GM18907 (cell line): ENCODE results near the gene HSD17B2.
A peak's percentile ranks its signal among the peaks of the same experiment; 100 is the strongest.
"Not testable (repeated sequence)": the region's sequence is repeated elsewhere in the genome, so short reads cannot be mapped to it uniquely, and the experiment has no call there.

Experiments used
- ATAC-seq: cut with Tn5 transposase; IDR thresholded peaks from one replicate; pipeline ENCODE4 v1.9.1; 2021; ENCODE audit warnings: mild to moderate bottlenecking, moderate library complexity; ENCODE audit not compliant: unreplicated experiment

The HSD17B2 gene

DNA sequence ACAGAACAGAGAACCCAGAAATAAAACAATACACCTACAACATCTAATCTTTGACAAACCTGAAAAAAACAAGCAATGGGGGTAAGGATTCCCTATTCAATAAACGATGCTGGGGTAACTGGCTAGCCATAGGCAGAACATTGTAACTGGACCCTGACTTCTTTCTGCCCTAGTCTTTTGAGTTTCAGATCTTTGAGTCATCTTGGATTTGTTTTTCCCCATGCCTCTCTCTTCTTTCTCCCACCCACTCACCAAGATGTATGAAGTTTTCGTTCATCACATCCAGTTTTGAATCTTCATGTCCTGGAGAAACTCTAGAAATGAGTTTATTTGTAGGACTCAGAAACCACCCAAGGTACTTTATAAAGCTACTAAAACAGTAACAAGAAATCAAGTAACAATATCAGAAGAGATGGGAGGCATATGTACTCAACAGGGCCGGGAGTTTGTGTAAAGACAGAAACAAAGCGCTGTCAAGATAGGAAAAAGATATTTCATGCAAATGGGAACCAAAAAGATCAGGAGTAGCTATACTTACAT lies 39.0 kb downstream of the HSD17B2 start:
- no peak for ATAC-seq

DNA sequence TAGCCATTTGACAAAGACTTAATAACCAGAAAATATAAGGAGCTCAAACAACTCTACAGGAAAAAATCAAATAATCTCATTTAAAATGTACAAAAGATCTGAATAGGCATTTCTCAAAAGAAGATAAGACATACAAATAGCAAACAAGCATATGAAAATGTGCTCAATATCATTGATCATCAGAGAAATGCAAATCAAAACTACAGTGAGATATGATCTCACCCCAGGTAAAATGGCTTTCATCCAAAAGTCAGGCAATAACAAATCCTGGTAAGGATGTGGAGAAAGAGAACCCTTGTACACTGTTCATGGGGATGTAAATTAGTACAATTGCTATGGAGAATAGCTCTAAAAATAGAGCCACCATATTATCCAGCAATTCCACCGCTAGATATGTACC lies 43.1 kb downstream of the HSD17B2 start:
- ATAC-seq, result no peak

DNA sequence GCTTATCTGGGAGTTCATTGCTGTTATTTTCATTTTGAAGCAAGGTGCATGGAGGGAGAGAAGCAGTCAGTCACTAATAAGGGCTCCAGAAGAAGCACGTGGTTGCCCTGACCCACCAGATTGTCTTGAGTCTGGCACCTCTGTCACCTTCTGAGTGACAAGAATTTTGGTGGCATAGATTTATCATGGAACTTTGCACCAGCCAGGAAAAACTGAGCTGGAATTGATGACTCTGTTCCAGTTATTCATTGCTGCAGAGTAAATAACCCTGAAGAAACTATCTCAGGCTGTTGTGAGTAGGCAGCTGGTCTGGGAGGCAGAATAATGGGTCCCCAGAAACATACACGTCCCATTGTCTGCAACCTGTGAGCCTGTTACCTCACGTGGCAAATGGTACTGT lies 44.8 kb downstream of the HSD17B2 start:
- ATAC-seq, result no peak

DNA sequence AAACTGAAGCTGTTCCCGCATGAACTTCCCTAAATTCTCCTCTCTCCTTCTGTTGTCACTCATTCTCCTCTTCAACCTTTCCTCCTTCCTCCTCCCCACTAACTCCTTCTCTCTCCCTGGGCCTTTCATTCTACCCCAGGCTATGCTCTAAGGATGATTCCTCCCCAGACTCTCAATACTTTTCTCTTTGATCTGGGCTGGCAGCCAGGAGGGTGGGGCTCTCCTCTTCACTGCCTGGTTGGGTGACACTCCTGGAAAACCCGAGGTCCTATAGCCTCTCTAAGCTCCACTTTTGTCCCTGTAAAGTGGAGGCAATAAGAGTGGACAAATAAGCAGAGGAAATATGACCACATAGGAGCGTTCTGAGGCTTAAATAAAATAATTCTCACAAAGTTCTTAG lies 46.2 kb downstream of the HSD17B2 start:
- ATAC-seq, result no peak

DNA sequence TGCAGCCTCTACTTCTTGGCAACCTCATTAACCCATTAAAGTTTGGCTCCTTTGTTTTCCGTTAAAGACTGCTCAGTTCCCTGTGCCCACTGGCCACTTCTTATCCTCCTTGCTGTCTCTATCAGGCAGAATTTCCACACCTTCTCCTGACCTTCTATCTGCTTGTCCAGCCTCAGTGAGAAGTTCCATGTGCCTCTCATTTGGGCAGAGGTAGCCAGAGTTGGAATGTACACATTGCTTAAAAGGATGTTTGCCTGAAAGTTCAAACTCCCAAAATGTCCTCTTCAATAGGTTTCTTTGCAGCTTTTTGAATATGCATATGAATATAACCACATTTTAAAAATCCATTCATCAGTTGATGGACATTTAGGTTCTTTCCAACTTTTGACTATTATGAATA lies 47.0 kb downstream of the HSD17B2 start:
- ATAC-seq, result no peak

DNA sequence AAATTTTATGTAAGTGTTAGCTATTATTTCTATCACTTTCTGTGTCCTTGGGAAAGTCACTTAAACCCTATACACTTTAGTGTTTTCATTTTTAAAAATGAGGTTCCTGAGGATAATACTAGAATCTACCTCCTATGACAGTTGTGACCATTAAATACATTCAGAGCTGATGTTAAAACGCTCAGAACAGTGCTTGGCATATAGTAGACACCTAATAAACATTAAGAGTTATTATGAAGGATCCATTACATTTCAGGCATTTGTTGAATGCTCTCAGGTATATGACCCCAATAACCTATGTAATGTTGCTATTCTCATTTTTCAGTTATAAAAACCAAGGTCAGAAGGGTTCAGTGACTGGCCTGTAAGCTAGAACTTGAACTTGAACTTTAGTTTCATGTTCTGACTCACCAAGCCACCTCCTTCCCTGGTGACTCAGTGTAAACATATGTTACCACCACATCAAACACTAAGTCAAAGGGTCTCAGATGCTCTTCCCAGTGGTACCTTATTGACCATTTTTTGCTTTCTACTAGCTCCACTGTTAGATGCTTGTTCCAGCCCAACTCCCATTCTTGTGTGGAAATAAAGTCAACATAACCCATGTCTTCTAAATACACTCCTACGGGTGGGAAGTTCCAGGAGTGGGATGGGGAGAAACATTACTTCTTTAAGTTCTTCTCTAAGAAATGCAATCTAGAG lies 47.6 kb downstream of the HSD17B2 start:
- ATAC-seq, result peak; percentile 73

DNA sequence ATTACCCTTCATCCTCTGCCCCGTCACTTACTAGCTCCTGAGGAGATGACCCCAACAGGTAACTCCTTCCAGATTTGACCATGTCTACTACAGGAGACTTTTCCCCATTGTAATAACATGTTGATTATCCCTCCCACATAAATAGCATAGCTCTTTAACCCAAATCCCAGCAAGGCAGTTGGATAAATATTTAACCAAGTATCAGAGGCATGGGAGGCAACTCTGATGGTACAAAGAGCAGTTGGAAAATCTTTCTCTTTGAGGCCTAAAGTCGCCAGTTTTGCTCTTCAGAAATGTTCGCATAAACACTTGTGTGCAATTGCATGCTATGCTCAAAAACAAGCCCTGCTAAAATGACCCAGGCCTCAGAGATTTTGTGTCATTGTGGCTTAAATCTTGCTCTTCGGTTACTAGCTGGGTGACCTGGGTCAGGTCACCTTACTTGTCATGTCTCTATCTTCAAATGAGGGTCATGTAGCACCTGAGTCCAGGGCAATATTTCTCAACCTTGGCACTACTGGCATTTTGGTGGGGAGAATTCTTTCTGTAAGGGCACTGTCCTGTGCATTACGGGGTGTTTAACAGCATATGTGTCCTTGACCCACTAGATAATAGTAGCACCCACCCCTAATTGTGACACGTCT lies 48.8 kb downstream of the HSD17B2 start:
- no peak for ATAC-seq

DNA sequence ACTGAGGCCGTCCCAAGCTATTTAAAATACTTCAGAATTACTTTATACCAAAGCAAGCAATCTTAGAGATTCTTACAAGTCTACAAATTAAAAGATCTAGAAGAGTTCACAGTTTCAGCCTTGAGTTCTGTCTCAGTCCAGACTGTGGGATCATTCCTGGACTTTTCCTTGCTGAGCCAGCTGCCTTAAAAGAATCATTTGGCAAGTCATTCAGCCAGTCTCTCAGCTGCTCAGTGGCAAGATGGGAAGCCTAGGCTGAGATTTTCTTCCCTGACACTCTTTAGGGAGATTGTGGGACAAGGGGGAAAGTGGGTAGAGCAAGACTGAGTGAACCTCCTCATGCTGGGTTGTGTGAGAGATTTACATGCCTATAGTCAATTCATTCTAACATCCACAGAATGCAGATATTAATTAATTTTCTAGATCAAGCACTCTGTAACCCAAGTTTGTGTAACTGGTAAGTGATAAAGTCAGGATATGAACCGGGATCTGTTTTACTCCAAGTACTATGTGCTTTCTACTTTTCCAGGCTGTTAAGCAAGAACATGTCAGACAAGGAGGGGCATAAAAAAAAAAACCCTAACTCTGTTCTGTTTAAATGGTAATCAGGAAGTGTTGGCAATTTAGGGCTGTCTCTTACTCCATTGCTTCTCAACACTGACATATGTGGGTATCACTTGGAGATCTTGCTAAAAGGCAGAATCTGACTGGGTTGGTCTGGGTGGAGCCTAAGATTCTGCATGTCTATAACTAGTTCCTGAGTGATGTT lies 50.1 kb downstream of the HSD17B2 start:
- no peak for ATAC-seq

DNA sequence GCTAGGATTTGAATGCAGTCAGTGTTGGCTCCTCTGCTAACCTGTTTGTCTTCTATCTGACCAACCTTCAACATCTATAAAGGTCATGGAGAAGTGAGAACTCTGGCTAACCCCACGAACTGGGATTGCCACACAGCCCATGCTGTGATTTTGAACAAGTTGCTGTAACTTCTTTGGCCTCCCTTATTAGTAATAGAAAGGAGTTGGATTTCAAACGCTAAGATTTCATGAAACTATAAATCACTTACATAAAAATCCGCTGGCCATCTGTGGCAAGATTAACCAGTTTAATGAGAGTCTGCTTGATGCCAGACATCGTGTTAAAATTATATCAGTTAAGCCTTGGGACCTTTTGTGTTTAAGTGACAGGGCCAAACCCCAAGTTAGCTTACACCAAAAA lies 53.4 kb downstream of the HSD17B2 start:
- no peak for ATAC-seq

DNA sequence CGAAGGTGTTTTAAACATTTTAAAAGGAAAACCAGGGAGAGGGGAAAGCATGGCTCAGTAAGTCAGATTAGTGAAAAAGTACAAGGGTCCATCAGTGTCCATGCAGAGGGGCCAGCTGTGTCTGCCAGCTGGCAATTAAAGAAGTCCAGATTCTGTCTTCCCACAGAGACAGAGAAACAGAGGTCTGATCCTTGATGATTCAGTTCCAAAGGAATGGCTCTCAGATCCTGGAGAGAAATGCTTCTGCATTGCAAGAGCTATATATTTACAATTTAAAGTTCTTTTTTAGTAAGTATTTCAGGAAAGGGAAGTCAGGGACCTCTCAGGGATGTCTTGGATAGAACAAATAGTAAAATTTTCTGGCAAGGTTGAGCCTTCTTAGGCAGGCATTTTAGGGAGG lies 56.2 kb downstream of the HSD17B2 start:
- ATAC-seq, result no peak

DNA sequence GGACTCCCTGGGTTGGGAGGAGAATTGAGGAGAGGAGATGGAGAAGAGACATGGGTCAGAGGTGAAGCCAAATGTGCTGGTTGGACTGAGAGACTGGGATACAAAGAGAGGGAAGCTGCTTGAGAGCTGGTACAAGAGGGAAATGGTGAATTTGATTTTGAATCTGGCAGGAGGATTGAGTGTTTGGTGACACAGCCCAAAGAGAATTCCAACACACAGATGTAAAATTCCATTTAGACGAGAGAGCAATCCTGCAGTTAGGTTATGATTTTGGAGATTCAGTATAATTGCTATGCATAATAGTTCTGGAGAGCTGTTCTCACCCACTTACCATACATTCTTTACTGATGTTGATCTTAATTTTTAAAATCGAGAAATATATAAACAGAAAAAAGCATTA lies 57.7 kb downstream of the HSD17B2 start:
- ATAC-seq, result no peak

DNA sequence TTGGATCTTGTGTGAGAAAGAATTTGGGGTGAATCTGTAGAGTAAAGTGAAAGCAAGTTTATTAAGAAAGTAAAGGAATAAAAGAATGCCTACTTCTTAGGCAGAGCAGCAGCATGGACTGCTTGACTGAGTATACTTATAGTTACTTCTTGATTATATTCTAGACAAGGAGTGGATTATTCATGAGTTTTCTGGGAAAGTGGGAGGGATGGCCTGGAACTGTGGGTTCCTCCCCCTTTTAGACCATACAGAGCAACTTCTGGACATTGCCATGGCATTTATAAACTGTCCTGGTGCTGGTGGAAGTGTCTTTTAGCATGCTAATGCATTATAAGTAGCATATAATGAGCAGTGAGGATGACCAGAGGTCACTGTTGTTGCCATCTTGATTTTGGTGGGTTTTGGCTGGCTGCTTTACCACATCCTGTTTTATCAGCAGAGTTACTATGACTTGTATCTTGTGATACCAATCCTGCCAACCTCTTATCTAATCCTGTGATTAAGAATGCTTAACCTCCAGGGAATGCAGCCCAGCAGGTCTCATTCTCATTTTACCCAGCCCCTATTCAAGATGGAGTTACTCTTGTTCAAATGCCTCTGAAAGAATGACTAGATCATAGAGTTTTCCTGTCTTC lies 58.7 kb downstream of the HSD17B2 start:
- ATAC-seq, result no peak

DNA sequence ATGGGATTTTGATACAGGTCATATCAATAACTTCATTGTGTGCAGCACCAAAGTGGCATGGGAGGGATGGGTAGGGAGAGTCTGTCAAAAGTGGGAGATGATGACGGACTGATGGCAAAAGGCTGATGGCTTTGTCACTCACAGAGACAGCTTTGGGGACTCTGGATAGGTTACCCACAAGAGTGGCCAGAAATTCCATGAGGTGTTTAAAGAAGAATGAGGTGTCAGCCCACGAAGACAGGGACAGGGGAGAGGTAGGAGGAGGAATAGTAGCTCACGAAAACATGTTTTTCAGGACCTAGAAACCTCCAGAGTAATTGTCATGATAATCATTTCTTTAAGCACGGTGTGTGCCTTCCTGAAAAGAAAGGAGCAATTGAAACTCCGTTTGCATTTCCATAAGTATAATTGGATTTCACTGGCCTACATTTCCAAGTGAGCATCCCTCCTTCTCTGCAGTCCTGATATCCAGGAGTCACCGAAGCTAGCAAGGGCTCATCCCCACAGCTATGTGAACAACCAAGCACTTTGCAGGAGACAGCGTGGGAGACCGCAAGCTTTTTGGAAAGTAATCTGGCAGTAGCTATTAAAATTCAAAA lies 60.0 kb downstream of the HSD17B2 start:
- no peak for ATAC-seq

DNA sequence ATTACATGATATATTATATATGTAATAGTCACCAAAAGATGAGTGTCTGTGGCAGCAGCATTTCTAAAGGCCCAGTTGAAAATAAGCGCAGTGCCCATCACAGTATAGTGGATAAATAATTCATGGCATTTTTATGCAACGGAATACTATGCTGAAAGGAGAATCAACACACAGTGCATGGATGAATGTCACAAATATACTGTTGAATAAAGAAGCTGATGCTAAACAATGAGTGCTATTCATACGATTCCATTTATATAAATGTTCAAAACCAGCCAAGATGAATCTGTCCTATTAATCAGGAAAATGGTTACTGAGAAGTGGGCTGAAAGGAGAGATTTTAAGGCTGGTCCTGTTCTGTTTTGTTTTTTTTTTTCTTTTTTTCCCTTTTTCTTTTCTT lies 61.6 kb downstream of the HSD17B2 start:
- no peak for ATAC-seq

DNA sequence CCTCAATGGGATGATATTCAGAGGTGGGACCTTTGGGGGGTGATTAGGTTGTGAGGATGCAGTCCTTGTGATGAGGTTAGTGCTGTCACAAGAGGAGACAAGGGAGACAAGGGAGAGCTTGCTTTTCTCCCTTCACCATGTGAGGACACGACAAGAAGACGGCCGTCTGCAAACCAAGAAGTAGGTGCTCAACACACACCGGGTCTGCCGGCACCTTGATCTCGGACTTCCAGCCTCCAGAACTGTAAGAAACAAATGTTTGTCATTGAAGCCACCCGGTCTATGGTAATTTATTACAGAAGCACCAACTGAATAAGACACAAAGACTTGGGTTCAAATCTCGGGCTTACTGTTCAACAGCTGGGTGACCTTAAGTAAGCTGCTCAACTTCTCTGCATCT lies 70.1 kb downstream of the HSD17B2 start:
- no peak for ATAC-seq

DNA sequence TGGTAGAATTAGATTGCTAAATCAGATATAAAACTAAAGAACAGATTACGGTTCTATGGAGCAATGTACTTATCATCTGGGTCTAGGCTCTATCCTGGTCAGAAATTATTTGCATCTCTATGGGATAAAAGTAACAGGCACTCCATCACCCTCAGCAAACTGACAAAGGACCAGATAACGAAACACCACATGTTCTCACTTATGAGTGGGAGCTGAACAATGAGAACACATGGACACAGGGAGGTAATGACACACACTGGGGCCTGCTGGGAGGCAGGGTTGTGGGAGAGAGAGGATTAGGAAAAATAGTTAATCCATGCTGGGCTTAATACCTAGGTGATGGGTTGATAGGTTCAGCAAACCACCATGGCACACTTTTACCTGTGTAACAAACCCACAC lies 73.0 kb downstream of the HSD17B2 start:
- no peak for ATAC-seq

DNA sequence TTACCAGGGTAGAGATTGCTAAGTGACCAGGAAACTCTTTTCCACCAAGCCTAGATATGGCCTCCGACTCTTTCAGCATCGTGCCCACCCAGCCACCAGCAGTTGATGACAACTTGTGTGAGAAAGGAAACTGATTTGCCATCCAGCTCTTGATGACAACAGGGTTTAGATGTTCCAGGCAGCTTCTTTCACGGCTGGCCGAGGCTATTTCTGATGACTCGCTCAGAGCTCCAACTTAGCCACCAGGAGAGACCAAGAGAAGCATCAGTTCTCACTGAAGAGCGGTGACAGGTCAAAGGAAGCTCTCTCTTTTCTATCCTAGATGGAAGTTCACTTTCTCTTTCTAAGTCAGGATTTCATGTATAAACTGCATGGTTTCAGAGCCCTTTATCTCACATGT lies 73.7 kb downstream of the HSD17B2 start:
- no peak for ATAC-seq

DNA sequence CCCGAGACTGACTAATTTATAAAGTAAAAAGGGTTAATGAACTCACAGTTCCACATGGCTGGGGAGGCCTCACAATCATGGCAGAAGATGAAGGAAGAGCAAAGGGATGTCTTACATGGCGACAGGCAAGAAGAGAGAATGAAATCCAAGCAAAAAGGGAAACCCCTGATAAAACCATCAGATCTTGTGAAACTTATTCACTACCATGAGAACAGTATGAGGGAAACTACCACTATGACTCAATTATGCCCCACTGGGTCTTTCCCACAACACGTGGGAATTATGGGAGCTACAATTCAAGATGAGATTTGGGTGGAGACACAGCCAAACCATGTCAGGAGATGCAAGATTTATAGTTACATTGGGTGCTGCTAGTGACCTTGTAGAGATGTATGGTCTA lies 74.2 kb downstream of the HSD17B2 start:
- not testable (repeated sequence) for ATAC-seq

DNA sequence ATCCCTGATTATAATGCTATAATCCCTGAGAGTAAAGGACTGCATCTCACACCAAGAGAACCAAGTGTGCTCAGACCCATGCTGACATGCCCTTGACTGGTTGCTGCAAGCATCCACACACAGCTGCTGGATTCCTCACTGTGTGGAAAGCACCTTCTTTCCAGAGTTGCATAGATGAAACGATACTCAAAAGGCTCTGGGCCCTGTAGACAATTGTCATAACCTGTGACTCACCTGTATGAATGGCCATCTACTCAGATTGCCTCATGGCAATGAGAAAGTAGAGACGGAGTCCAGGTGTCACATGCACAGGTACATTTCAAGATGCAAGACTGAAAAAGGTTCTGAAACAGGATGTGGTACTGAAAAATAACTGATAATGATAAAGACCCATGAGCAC lies 76.9 kb downstream of the HSD17B2 start:
- no peak for ATAC-seq

DNA sequence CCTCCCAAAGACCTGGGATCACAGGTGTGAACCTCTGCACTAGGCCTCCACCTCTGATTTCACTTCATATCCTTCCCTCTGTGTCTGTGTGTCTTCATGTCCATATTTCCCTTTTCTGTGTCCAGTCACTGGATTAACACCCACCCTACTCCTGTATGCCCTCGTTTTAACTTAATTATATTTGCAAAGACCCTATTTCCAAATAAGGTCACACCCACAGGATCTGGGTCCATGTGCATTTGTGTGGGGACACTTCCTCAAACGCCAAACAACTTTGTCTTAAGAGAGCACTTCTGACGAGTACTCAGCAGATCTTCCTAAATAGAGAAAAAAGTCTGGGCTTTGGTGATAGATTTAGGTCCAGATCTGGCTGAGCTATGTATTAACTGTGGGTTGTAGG lies 78.7 kb downstream of the HSD17B2 start:
- no peak for ATAC-seq

DNA sequence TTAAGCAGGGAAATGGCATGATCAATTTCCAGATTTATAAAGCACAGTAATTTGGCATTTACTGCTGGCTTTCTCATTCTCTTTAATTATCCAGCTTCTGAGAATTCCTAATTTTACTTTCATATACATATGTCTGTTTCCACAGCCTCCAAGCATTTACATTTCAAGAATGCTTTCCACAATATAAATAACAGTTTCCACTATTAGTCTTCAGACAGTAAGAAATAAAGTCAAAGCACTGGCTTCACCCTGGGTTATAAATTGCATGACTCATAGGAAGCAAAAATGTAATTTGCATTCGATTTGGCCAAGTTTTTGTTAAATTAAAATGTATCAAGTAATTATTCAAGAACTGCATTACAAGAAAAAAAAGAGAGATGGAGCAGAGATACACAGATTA lies 81.5 kb downstream of the HSD17B2 start:
- no peak for ATAC-seq
